ENCODE results near the gene SGF29. TPM values are rescaled to one million over a fixed set of nuclear protein-coding genes. Genes with fewer than 3 reads are reported as not detected.

SGF29 gene
- total and polyA plus RNA-seq, 2 donors (not counting 1 experiment from before 2014, with no cell fraction given): 1.6 to 6.9 TPM

DNA sequence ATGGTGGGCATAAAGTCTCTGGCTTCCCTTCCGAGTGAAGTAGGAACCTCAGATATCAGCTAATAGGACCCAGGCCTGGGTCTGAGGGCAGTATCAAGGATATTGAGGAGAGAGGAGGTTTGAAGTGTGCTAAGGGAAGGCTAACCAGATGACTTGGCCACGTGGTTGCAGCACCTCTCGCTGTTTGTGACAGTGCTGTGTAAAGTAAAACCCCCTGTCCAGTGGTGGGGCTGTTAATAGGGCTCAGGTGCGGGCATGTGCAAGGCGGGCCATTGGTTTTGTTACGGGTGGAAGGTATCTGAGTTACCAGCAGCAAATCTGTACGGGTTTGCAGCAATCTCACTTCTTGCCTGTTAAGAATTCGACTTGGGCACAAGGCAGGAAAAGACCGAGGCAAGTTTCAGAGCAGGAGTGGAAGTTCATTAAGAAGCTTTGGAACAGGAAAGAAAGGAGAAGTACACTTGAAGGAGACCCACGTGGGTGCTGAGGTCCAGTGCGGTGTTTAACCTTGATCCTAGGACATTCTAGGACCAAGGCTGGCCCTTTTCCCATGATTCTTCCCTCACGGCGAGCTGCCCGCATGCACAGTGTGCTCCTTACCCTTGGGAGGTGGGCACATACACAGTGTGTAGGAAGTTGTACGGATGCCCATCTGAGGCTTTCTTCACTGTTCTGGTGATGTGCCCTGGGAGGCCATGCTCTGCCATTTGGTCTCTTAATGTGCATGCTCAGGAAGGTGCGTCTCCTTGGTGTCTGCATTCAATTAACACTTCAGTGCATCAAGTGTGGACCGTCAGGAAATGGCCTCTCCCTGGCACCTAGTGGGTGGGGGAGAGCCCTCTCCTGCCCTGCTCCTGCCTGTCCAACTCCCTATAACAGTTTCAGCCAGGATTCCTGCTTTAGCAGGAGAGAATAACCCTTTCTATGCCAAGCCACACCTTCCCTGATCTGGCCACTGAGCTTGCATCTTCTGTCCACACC, 20.3 kb downstream of the SGF29 start:
- no peak overlapping the region for H3K27ac ChIP-seq (ENCODE audit: insufficient read depth, low read length)
- DNase-seq (ENCODE audit: low read depth in 2 of 2): no peak
- TF ChIP-seq, protein P1, sequence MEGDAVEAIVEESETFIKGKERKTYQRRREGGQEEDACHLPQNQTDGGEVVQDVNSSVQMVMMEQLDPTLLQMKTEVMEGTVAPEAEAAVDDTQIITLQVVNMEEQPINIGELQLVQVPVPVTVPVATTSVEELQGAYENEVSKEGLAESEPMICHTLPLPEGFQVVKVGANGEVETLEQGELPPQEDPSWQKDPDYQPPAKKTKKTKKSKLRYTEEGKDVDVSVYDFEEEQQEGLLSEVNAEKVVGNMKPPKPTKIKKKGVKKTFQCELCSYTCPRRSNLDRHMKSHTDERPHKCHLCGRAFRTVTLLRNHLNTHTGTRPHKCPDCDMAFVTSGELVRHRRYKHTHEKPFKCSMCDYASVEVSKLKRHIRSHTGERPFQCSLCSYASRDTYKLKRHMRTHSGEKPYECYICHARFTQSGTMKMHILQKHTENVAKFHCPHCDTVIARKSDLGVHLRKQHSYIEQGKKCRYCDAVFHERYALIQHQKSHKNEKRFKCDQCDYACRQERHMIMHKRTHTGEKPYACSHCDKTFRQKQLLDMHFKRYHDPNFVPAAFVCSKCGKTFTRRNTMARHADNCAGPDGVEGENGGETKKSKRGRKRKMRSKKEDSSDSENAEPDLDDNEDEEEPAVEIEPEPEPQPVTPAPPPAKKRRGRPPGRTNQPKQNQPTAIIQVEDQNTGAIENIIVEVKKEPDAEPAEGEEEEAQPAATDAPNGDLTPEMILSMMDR (conservative IDR thresholded peaks at IDR 0.05 in 1 of 2, IDR thresholded peaks at IDR 0.05 in 1 of 2; ENCODE audit: low read depth in 1 of 2, low read length in 2 of 2): no peak
- no peak for TF ChIP-seq EZH2 (IDR thresholded peaks at IDR 0.05; ENCODE audit: low read length, missing control alignments)
- no peak overlapping the region for H3K9ac ChIP-seq (ENCODE audit: insufficient read depth, low read length)
- no peaks in the 10 kb centered on the region for H3K4me1 ChIP-seq (ENCODE audit: control insufficient read depth, extremely low read depth, insufficient read depth, low read length)
- no peaks in the 10 kb centered on the region for H3K9me3 ChIP-seq (ENCODE audit: control insufficient read depth, insufficient read depth, low read depth, low read length)
- H3K79me2 ChIP-seq (ENCODE audit: control insufficient read depth, insufficient read depth, low read length): no peaks in the 10 kb centered on the region
- H2AFZ ChIP-seq (ENCODE audit: low read length): no peak overlapping the region
- no peaks in the 10 kb centered on the region for H4K20me1 ChIP-seq (ENCODE audit: control insufficient read depth, extremely low read depth, insufficient read depth, low read length)
- H3K4me2 ChIP-seq (ENCODE audit: extremely low read depth, insufficient read depth, low read length): no peak overlapping the region
- H3K27me3 ChIP-seq (ENCODE audit: control insufficient read depth, insufficient read depth, low read length): no peaks in the 10 kb centered on the region
- no peak overlapping the region for H3K4me3 ChIP-seq (replicated peaks in 1 of 4; ENCODE audit: control extremely low read depth in 1 of 4, insufficient read depth in 1 of 4, low read depth in 3 of 4, low read length in 4 of 4)
- H3K36me3 ChIP-seq (ENCODE audit: control insufficient read depth, insufficient read depth, low read length): no peaks in the 10 kb centered on the region

DNA sequence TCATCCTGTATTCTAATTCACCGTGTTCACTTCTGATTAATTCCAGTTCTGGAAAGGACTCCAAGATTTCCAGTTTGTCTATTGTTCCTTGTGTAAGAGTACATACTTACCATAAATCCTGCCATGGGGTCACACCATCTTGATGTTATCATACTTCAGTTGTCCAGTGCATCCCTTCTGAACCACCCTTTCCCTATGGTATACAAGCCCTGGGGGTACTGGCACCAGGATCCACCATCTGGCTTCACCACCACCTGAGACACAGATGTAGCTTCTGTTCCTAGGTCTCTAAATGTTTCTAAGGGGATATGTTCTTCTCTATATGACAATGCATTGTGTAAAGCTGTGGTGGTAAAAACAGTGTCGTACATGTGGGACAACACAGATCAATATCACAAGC, 21.2 kb downstream of the SGF29 start:
- H3K9me3 ChIP-seq (ENCODE audit: control insufficient read depth, insufficient read depth, low read depth, low read length): no peaks in the 10 kb centered on the region
- no peak overlapping the region for H3K4me3 ChIP-seq (replicated peaks in 1 of 4; ENCODE audit: control extremely low read depth in 1 of 4, insufficient read depth in 1 of 4, low read depth in 3 of 4, low read length in 4 of 4)
- no peak for TF ChIP-seq EZH2 (IDR thresholded peaks at IDR 0.05; ENCODE audit: low read length, missing control alignments)
- TF ChIP-seq, protein P1 (conservative IDR thresholded peaks at IDR 0.05 in 1 of 2, IDR thresholded peaks at IDR 0.05 in 1 of 2; ENCODE audit: low read depth in 1 of 2, low read length in 2 of 2): no peak
- H3K4me1 ChIP-seq (ENCODE audit: control insufficient read depth, extremely low read depth, insufficient read depth, low read length): no peaks in the 10 kb centered on the region
- no peak for DNase-seq (ENCODE audit: low read depth in 2 of 2)
- no peaks in the 10 kb centered on the region for H4K20me1 ChIP-seq (ENCODE audit: control insufficient read depth, extremely low read depth, insufficient read depth, low read length)
- no peak overlapping the region for H3K9ac ChIP-seq (ENCODE audit: insufficient read depth, low read length)
- no peak overlapping the region for H3K4me2 ChIP-seq (ENCODE audit: extremely low read depth, insufficient read depth, low read length)
- no peaks in the 10 kb centered on the region for H3K27me3 ChIP-seq (ENCODE audit: control insufficient read depth, insufficient read depth, low read length)
- no peaks in the 10 kb centered on the region for H3K79me2 ChIP-seq (ENCODE audit: control insufficient read depth, insufficient read depth, low read length)
- H3K36me3 ChIP-seq (ENCODE audit: control insufficient read depth, insufficient read depth, low read length): no peaks in the 10 kb centered on the region
- H2AFZ ChIP-seq (ENCODE audit: low read length): no peak overlapping the region
- no peak overlapping the region for H3K27ac ChIP-seq (ENCODE audit: insufficient read depth, low read length)

DNA sequence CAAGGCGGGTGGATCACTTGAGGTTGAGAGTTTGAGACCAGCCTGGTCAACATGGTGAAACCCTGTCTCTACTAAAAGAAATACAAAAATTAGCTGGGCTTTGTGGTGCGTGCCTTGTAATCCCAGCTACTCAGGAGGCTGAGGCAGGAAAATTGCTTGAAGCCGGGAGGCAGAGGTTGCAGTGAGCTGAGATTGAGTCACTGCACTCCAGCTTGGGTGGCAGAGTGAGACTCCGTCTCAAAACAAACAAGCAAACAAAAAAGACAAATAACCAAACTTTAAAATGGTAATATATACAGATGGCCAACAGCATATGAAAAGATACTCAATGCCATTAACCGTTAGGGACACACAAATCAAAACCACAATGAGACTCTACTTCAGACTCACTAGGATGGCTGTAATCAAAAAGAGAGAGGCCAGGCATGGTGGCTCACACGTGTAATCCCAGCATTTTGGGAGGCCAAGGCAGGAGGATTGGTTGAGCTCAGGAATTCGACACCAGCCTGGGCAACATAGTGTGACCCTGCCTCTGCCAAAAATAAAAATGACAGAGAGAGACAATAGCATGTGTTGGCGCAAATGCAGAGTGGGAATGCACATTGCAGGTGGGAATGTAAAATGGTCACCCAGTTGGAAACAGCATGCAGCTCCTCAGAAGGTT, 21.9 kb downstream of the SGF29 start:
- H3K4me1 ChIP-seq (ENCODE audit: control insufficient read depth, extremely low read depth, insufficient read depth, low read length): no peaks in the 10 kb centered on the region
- no peak overlapping the region for H2AFZ ChIP-seq (ENCODE audit: low read length)
- H3K27ac ChIP-seq (ENCODE audit: insufficient read depth, low read length): no peak overlapping the region
- no peak for DNase-seq (ENCODE audit: low read depth in 2 of 2)
- TF ChIP-seq, protein P1 (conservative IDR thresholded peaks at IDR 0.05 in 1 of 2, IDR thresholded peaks at IDR 0.05 in 1 of 2; ENCODE audit: low read depth in 1 of 2, low read length in 2 of 2): no peak
- no peak for TF ChIP-seq EZH2 (IDR thresholded peaks at IDR 0.05; ENCODE audit: low read length, missing control alignments)
- H3K9ac ChIP-seq (ENCODE audit: insufficient read depth, low read length): no peak overlapping the region
- H3K9me3 ChIP-seq (ENCODE audit: control insufficient read depth, insufficient read depth, low read depth, low read length): no peaks in the 10 kb centered on the region
- H3K36me3 ChIP-seq (ENCODE audit: control insufficient read depth, insufficient read depth, low read length): no peaks in the 10 kb centered on the region
- no peaks in the 10 kb centered on the region for H3K27me3 ChIP-seq (ENCODE audit: control insufficient read depth, insufficient read depth, low read length)
- no peak overlapping the region for H3K4me3 ChIP-seq (replicated peaks in 1 of 4; ENCODE audit: control extremely low read depth in 1 of 4, insufficient read depth in 1 of 4, low read depth in 3 of 4, low read length in 4 of 4)
- H3K79me2 ChIP-seq (ENCODE audit: control insufficient read depth, insufficient read depth, low read length): no peaks in the 10 kb centered on the region
- no peaks in the 10 kb centered on the region for H4K20me1 ChIP-seq (ENCODE audit: control insufficient read depth, extremely low read depth, insufficient read depth, low read length)
- no peak overlapping the region for H3K4me2 ChIP-seq (ENCODE audit: extremely low read depth, insufficient read depth, low read length)
